Large intestine (tissue), 1 donor: Measurements from ENCODE around the gene GPR42. TPM values are rescaled to one million over a fixed set of nuclear protein-coding genes. Genes with fewer than 3 reads are reported as not detected.

Experiments
- polyA plus RNA-seq: library from polyadenylated mRNA; unstranded; fragments of 120-200 nt; gene quantifications from one replicate; pipeline ENCODE4 v1.2.1, GENCODE V29; 2013

The GPR42 gene
- polyA plus RNA-seq, 1 donor = 0.22 TPM

Other genes with a start within 250 kb of the GPR42 start
- gene LGI4, start 236.0 kb upstream of the GPR42 start, polyA plus RNA-seq = 9.4 TPM
- 23.2 TPM for gene FXYD1, start 232.2 kb upstream of the GPR42 start, polyA plus RNA-seq
- gene FXYD7, start 227.8 kb upstream of the GPR42 start, polyA plus RNA-seq = 7.6 TPM
- 53.4 TPM for gene FXYD5, start 216.3 kb upstream of the GPR42 start, polyA plus RNA-seq
- gene FAM187B, start 142.3 kb upstream of the GPR42 start, polyA plus RNA-seq = not detected
- 99.1 TPM for gene LSR, start 122.1 kb upstream of the GPR42 start, polyA plus RNA-seq
- 121 TPM for gene USF2, start 102.1 kb upstream of the GPR42 start, polyA plus RNA-seq
- 1.4 TPM for gene HAMP, start 88.5 kb upstream of the GPR42 start, polyA plus RNA-seq
- 0.37 TPM for gene MAG, start 78.9 kb upstream of the GPR42 start, polyA plus RNA-seq
- gene CD22, start 41.9 kb upstream of the GPR42 start, polyA plus RNA-seq = 2.2 TPM
- 1.8 TPM for gene FFAR1, start 23.2 kb upstream of the GPR42 start, polyA plus RNA-seq
- gene FFAR3, start 12.6 kb upstream of the GPR42 start, polyA plus RNA-seq = 0.79 TPM
- 3.1 TPM for gene FFAR2, start 77.2 kb downstream of the GPR42 start, polyA plus RNA-seq
- gene KRTDAP, start 119.4 kb downstream of the GPR42 start, polyA plus RNA-seq = 0.40 TPM
- gene DMKN, start 142.6 kb downstream of the GPR42 start, polyA plus RNA-seq = 36.0 TPM
- gene SBSN, start 157.2 kb downstream of the GPR42 start, polyA plus RNA-seq = not detected
- gene GAPDHS, start 162.4 kb downstream of the GPR42 start, polyA plus RNA-seq = not detected
- 89.6 TPM for gene TMEM147, start 174.6 kb downstream of the GPR42 start, polyA plus RNA-seq
- not detected for gene ATP4A, start 192.6 kb downstream of the GPR42 start, polyA plus RNA-seq
- gene PMIS2, start 215.1 kb downstream of the GPR42 start, polyA plus RNA-seq = not detected
- gene HAUS5, start 241.7 kb downstream of the GPR42 start, polyA plus RNA-seq = 13.3 TPM